TTC549 (cell line): ENCODE measurements around the gene SIL1.

Source experiments
- FAIRE-seq: peaks from 2 replicates; lab custom pipeline; 2012; peaks lifted over from hg19 to GRCh38; lab: Jason Lieb, UNC

SIL1 gene

DNA sequence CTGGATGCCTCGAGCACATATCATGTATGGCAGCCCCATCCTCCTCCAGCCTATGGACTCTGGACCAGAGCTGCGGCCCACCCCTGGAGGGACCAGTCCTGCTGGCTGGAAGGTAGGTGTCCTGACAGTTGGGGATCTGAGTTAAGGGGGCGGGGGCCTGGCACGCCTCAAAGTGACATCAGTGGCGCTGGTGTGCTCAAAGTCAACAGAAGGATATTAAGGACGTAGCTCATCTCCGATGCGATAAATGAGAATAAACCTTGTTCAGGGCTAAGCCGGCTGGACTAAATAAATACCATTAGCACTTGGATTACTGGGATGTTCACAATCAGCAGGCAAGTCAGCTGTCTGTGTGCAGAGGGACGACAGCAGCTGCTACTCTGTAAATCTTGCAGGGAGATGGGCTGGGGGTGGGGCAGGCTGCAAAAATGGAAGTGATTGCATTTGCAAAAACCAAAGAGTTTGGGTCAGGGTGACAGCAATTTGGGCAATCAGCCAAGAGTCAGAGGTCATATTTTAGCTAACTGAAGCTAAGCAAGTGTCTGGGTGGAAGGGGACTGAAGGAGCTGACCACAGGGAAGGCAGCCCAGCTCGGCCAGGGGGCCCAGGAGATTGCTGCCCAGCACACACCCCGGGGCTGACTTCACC, 243.0 kb downstream of the SIL1 start:
- no peak for FAIRE-seq

DNA sequence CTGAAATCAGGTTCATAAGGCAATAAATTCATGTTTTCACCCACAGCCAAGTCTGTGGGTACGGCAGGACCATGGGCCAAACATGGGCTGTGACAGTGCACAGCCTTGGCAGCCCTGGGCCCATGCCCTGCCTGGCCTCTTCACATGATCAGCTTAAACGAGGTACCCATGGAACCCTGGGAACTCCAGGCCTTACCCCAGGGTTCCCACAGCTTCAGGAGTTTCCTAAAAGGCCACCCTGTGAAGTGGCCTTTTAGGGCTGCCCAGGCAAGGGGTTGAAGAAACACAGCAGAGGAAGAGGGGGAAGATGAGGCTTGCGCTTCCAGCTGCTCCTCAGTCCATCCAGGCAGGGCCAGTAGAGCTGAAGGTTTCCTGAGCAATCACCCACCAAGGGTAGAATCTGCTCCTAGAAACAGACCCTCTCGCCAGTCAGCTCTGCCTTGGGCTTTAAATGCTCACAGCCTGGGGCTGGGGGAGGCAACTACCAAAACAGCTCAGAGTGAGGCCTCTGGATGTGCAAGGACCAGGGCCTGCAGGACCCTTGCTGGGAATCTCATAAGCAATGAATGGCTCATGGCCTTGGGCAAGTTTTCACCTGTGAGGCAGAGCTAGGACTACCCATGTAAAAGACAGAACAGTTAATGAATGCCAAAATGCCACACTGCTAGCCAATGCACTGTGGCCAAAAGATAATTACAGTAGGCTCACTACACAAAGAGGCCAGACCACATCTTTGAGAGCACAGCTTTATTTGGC, 243.7 kb downstream of the SIL1 start:
- FAIRE-seq = no peak

DNA sequence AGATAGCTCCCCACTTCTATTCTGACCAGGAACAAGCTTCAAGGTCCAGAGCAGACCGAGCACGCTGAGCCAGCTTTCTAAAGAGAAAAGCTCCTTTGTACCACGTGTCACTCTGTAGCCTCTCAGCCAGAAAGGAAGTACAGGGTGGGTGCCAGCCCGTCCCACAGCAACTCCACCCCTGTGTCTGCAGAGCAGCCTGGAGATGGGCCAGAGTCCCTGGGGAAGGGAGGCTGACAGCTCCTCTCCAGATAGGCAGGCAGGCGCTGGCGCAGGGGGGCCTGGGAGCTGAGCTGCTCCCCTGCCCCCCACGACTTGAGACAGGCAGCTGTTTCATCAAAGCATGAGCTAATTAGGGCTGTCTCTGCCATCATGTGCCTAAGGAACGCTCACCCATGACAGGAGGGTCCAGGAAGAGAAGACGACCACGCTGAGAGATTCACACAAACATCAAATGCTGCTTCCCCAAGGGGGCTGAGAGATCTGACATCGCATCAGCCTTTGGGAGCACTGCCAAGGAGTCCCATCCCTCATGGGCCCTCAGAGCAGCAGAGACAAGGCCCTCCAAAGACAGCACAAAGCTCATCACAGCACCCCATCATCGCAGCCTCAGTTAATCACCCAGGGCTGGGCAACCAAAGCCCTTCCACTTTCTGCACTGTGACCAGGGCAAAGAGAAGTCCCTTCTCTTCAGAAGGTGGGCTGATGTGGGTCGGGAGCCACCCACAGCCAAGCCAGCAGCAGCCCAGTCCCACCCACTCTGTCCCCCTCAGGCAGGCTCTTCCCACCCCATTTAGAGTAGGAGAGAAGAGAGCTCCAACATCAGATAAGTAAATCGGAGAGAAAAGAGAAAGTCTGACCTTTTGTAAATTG, 244.5 kb downstream of the SIL1 start:
- no peak for FAIRE-seq

DNA sequence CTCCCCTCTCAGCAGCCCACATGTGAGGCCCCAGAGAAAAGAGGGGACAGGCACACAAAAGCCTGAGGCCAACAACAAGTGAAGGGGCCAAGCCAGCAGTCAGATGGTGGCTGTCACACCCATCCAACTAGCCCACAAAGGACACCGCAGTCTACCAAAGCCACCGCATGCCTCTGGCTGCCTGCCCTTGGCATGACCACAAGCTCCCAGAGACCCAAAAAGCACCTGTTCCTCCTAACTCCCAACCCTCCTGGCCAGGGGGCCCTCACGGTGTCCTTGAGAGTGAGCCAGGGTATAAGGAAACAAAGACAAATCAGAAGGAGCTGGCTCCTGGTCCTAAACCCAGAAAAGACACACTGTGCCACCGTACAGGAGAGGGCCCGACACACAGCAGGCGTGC, 245.2 kb downstream of the SIL1 start:
- FAIRE-seq = no peak

DNA sequence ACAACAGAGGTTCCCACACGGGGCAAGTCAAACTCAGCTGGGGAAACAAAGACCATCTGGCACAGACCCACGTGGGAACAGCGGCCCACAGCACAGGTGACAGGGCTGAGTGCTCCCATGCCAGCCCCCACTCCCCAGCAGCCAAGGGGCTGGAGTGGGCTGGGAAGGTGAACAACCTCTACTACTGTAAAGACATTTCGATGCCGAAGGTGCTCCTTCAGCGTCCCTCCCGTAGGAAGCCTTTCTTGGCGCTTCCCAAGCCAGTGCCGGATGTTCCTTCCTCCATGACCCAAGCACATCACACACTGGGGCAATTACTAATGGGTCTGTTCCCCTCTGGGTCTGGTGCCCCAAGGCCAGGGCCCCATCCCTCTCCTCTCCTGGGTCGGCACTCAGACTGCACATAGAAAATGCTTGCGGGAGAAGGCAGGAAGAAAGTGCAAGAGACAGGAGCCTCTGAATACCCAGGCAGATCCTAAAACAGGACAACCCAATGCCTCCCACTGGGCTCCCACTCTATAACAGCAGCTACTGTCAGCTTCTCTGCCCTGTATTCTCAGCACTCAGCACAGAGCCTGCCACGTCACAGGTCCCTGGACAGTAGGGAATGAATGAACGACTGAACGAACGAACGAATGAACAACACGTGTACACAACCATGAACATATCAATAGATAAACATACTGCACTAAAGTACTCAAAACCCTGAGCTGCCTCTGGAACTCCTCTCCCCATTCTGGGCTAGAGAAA, 246.0 kb downstream of the SIL1 start:
- FAIRE-seq = no peak

DNA sequence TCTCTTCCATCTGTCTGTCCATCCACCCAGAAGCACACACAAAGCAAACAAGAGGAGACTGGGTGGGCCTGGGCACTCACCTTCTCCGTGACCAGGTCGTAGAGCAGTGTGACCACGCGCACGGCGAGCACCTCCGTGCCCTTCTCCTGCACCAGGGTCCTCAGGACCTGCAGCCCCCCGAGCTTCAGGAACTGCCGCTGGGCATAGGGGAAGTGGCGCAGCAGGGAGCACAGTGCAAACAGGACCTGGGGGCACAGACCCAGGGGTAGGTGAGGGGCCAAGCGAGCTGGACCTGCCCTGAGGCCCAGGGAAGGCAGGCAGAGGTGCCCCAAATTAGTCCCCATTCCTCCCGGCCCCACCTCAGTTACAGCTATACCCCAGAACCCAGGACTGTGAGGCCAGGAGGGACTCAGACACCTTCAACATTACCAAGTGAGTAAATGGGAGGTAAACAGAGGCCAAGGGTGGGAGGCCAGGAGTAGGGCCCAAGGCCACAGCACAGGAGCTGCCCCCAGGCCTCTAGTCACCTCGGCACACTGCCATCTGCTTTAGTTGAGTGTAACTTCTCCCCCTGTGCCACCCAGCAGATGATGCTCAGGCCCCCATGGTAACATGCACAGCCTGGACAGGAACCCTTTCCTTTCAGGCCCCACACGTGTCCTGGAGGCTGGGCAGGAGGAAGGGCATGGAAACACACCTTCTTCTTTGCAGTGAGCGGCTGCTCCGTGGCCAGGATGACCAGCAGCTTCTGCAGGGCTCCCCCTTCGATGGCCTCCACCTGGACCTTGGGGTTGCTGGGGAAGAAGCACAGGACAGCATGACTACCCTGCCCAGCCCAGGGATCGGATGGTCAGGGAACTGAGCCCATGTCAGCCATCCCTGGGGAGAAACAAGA, 246.8 kb downstream of the SIL1 start:
- no peak for FAIRE-seq

DNA sequence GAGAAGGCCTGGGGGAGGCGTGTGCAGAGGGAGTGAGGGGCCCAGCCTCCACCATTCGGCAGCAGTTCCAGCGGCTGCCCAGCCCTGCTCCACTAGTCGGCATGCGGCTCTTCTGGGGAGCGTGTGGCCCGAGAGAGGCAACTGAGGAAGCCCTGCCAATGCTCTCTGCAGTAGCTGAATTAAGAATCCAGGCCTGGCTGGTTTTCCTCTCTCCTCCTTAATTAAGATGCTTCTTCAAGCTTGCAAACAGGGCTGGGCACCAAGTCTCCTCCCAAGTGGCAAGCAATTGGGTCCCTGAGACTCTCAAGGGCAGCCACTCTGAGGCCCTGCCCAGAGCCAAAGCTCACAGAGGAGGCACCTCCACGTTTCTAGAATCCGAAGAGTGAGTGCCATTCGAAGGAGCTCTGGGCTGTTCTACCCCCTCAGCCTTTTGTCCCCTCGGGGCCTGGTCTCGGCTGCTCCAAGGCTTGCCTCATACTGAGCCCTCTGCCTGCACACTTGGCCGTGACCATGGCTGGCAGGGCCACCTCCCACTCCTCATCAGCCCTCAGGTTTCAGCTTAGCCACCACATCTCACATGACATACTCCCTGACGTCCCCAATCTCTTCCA, 247.6 kb downstream of the SIL1 start:
- no peak for FAIRE-seq

DNA sequence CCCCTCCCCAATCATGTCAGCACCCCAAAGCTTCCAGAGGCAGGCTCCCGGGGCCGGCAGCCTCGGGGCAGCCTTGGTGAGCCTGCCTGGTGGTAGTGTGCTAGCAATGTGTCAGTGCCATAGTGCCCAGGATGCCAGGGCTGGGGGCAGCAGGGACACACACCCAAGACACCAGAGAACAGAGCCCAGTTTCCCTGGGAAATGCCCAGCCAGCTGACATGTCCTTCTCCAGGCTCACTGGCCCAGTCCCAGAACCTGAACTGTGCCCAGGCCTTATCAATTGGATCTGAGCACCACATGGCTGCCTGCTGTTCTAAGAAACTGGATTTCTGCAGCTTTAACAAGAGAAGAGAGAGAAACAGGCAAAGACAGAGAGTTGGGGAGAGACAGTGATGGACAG, 248.2 kb downstream of the SIL1 start:
- no peak for FAIRE-seq

DNA sequence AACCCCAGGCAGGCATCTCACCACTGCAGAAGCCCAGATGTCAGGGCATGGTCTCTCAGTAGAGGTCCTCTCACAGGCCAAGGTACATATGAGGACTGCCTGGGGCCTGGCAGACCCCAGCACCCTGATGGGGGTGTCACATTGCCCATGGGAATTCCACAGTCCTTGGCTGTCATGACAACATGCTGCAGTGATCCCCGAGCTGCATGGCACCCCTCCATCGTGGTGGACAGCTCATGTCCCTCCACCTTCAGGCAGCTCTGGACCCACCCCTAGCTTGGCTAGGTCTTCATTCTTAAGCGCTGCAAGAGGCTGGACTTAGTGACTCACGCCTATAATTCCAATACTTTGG, 249.0 kb downstream of the SIL1 start:
- FAIRE-seq = no peak

DNA sequence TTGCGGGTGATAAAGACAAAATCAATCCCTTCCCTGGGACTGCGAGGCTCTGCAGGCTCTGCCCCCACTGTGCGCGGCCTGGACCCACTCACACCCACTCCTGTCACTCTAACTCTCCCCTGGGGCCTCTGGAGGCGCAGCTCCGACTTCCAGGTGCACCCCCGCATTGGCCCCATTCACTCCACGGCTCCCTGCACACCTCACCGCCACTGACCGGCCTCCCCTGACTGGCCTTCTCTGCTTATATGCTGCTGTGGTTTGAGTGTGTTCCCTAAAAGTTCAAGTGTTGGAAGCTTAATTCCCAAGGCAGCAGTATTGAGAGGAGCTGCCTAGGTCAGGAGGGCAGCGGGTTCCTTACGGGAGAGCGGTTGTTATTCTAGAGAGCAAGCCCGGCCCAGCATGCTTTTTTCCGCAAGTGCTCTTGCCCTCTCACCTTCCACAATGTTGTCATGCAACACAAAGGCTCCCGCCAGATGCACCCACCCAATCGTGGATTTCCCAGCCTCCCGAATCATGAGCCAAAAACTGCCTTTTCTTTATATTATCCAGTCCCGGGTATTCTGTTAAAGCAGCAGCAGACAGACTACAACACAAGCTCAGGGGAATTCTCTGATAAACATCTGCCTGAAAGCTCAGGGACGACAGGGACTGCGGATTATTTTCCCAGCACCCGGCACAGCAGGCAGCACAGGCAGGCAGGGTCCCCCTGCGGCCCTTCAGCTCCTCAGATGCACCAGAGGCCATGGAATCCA, 249.5 kb downstream of the SIL1 start:
- no peak for FAIRE-seq

DNA sequence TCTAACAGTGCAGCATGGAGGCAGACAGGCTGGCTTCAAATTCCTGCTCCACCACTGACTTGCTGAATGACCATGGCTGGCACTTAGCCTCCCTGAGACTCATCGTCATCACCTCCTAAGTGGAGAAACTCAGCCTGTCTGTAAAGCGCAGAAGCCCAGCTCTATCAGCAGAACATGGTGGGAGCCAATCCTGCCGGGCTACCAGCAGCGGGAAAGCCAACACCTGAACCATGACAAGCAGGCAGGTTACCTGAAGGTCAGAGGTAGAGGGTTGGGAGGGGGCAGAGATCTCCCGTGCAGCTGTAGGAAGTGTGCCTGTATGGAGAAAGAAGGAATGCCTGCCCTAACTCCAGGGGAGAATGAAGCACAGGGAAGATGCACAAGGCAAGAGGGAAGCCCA, 250.4 kb downstream of the SIL1 start:
- no peak for FAIRE-seq

DNA sequence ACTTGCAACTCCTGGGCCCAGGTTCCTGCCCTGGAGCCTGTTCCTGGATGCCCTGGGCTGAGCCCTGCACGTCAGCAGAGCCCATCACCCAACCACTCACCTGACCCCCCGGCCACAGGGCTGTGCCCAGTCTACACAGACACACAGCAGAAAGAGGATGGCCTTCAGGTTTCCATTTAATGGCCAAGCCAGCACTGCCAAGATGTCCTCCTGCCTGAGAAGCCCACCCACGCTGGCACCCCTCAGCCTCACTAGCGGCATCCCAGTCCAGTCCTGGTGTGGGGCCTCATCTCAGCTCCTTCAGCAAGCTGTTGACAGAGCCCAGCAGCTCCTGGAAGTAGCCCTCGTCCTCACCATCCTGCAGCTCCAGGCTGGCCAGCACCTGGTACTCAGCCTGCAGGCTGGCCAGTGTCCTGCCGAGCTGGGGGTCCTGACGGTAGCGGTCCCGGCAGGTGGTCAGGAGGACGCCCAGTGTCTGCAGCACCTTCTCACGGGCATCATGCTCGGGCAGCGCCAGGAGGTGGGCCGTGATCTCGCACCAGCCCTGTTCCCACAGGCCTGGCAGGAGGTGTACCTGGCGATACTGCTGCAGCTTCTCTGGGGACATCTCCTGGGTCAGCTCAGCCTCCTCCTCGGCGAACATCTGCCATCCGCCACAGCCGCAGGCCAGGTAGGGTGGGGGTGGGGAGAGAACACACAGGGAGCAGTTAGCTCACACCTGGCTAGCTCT, 251.2 kb downstream of the SIL1 start:
- no peak for FAIRE-seq

DNA sequence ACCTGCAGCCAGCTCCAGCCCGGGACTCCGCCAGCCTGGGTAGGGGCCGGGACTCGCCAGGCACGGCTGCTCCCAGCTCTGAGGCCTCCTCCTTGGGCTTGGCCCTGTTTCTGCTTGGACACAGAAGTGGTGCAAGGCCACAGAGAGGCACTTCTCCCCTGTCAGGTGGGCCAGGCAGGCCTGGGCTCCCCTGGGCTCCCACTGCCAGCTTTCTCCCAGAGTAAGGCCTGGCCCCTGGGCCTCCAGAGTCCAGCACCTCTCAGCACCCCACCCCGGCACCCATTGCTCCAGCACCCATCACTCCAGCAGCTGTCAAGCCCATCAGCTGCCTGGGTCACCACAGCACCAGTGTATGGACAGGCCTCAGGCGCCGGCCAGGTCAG, 251.9 kb downstream of the SIL1 start:
- FAIRE-seq = no peak

DNA sequence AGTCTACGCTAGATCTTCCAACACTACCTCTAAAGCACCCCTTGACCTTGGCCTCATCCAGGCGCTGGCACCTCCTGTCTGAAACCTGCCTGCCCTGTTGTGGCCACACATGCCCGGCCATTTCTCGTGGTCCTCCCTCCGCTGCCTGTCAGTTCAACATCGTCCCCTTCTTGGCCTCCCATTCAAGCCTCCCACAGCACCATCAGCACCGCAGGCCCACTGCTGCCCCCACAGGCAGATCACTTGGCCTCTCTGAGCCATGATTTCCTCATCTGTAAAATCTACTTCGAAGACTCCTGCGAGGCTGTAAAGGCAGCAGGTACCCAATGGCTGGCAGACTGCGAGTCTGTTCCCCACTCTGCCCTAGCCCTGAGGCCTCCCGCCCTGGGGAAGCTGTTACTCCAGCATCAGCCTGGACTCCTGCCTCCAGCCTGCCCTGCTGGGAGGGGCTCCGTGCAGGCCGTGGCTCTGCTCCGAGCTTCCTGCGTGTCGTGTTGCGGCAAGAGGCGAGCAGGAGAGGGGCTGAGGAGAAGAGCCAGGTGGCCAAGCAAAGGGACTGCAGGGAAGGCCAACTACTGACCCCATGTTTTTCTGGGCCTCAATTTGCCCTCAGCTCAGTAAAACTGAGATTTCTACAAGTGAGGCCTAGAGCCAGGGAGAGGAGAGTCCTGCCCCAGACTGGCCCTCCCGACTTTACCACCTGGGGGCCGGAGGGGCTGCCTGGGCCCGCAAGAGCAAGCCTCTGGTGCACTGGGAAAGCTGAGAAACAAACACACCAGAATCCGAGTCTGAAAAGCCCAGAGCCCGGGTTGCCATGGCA, 252.5 kb downstream of the SIL1 start:
- FAIRE-seq = no peak

DNA sequence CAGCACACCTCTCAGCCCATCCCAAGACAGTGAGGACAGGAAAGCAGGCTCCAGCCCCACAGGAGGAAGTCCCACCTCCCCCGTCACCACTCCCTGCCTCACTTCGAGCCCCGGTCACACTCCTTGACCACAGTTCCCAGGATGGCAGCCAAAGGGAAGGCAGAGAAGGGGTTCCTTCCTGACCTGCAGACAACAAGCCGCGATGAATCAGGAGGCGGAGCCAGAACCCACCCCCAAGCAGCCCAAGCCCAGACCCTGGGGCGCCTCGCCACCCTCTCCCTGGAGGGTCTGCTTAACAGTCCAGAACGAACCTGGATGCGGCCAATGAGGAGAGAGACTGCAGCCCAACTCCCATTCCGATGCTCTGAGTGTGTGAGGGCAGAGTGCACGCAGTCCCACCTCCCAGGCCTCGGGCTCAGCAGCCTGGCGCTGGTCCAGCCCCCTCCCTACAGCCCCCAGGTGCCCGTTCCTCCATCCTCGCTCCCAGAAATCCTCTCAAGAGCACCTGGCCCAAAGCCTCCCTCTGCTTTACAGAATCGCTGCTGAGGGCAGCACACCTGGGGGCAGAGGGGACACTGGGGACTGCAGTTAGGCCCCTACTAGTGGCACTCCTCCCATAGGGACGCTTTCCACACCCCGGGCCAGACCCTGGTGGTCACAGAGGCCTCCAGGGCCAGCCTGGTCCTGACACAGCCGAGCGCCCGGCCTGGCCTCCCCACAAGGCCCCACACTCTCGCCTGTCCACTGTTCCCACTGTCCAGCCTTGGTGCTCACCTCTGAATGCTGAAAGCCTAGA, 253.4 kb downstream of the SIL1 start:
- FAIRE-seq = no peak

DNA sequence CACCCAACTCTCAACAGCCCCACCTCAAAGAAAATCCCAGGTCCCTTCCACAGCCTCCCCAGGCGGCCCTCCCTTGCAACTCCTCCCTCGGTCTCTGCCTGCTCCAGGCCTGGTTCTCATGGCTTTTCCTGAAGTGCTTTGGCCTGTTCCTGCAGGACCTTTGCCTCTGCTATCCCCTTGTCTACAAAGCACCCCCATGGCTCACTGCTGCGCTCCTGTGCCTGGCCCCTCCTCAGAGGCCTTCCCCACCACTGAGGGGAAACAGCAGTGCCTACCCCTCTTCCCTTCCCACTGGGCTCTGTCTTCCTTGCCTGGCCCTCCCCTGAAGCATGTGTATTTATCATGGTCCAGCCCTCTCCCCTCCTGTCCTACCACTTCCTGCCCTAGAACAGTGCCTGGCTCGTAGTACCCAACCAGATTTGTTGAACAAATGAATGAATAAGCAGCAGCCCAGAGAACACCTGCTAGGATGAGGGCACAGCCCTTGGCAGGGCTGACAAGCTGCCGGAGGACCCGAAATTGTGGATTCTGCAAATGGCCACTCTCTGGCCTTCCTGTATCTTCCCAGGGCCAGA, 254.5 kb downstream of the SIL1 start:
- no peak for FAIRE-seq

DNA sequence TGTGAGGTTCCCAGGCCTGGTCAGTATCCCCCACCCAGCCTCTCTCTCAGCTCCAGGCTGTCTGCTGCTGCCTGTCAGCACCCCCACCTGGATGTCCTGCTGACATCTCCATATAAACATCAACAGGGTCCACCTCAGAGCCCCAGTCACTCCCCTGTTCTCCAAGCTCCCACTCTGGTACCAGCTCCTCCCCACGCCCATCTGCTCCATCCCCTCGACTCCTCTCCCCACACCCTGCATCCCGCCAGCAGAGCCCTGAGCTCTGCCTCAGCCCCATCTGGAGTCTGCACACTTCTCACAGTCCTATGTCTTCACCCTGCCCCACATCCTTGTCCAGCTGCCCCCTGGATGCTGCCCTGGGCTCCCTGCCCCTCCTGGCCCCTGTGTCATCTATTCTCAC, 255.3 kb downstream of the SIL1 start:
- no peak for FAIRE-seq

DNA sequence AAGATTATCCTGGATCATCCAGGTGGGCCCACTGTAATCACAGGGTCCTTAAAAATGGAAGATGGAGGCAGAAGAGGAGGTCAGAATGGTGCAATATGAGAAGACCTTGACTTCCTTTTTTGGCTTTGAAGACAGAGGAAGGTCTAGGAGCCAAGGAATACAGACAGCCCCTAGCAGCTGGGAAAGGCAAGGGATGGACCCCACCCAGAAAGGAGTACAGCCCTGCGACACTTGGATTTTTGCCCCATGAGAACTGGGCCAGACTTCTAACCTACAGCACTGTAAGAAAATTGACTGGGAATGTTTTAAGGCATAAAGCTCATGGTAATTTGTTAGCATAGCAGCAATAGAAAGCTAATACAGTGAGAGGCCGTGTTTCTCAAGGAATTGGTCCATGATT, 256.1 kb downstream of the SIL1 start:
- no peak for FAIRE-seq
